Stimulated activated CD4-positive, alpha-beta T cell treated with anti-CD3 and anti-CD28 coated beads, Interleukin-4, amount 100 ng/mL, for 1 hour (primary cell): ENCODE data around the gene ELOVL7.

ENCODE experiments used
- DNase-seq: peaks from one replicate; pipeline ENCODE4 v3.0.0-alpha.2; 2020

The ELOVL7 gene

DNA sequence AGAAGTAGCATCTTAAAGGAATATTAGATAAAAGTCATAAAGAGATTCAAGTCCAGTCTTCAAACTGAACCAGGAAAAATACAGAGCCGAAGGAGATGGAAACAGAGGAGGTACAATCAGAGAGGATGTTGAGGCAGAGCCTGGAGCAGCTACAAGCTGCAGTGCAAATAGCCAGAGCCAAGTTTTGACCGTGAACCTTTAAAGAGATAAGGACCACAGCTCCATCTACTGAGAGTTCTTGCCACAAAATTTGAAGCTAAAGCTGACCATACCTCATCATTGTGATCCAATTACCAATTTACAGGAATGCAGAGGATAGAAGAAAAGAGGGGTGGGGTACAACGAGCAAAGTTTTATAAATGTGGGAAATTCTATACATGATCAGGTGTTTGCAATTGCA, 133.7 kb downstream of the ELOVL7 start:
- DNase-seq, result no peak

DNA sequence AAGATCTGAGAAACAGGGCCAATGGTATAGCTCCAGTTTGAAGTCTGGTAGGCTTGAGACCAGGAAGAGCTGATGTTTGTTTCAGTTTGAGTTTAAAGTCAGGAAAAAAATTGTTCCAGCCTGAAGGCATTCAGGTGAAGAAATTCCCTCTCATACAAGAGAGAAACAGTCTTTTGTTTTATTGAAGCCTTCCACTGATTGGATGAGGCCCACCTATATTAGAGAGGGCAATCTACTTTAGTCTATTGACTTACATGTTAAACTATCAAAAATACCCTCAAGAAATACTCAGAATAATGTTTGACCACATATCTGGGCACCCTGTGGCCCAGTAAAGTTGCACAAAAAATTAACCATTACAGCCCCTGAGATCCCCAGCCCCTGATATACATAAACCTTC, 138.9 kb downstream of the ELOVL7 start:
- no peak for DNase-seq

DNA sequence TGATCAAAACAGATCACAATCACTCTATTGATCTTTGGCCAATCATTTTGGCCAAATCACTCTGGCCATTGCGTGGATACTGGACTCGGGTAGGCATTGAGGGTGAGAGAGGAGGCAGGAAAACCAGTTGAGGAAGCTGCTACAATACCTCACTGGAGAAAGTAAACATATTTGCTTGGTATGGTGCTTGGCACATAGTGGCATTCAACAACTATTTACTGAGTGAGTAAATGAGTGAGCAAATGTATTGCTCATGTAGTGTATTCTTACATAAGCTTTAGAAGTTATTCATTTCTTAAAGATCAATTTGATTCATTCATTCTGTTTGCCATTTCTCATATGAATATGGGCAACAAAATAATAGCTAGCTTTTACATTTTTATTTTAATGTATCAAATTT, 140.1 kb downstream of the ELOVL7 start:
- DNase-seq, result no peak
